CD14-positive monocyte (primary cell): Measurements from ENCODE around the gene ARHGAP21. TPM values are rescaled to one million over a fixed set of nuclear protein-coding genes. Genes with fewer than 3 reads are reported as not detected.

Source experiments
- DNase-seq, 3 donors: peaks; one replicate each; pipeline ENCODE4 v3.0.0-alpha.2; 2011 to 2022
- H2AFZ ChIP-seq: 2 replicates; pipeline ENCODE4 v1.6.0; 2012; ENCODE audit warnings: mild to moderate bottlenecking, low read depth, low read length, inconsistent platforms; ENCODE audit not compliant: insufficient read depth, poor library complexity, severe bottlenecking
- H3K27ac ChIP-seq, 2 donors: 1 replicate in 1 of 2; 2 replicates in 1 of 2; pipeline ENCODE4 v1.5.1; 2012 to 2013; ENCODE audit warnings: low read length in 2 of 2, control low read depth in 1 of 2, inconsistent platforms in 1 of 2, low read depth in 1 of 2, mild to moderate bottlenecking in 1 of 2
- H3K27me3 ChIP-seq, 2 donors: one replicate each; pipeline versions ENCODE4 v1.6.0 to v1.6.1; 2011 to 2013; ENCODE audit warnings: low read length in 2 of 2; ENCODE audit not compliant: control insufficient read depth in 2 of 2, insufficient read depth in 2 of 2
- H3K36me3 ChIP-seq, 2 donors: replicated peaks in 1 of 2; 1 replicate in 1 of 2; 2 replicates in 1 of 2; pipeline versions ENCODE4 v1.5.1 to v1.6.1; 2012 to 2013; ENCODE audit warnings: low read length in 2 of 2, control low read depth in 1 of 2, inconsistent platforms in 1 of 2, mild to moderate bottlenecking in 1 of 2; ENCODE audit not compliant: insufficient read depth in 2 of 2, control insufficient read depth in 1 of 2
- H3K4me1 ChIP-seq, 2 donors: 1 replicate in 1 of 2; 2 replicates in 1 of 2; pipeline versions ENCODE4 v1.5.1 to v1.6.1; 2012 to 2013; ENCODE audit warnings: low read length in 2 of 2, control low read depth in 1 of 2, inconsistent platforms in 1 of 2, mild to moderate bottlenecking in 1 of 2, moderate library complexity in 1 of 2; ENCODE audit not compliant: insufficient read depth in 2 of 2, control insufficient read depth in 1 of 2
- H3K4me2 ChIP-seq: replicated peaks from 2 replicates; pipeline ENCODE3; 2012; ENCODE audit warnings: low read length, moderate library complexity, mild to moderate bottlenecking; ENCODE audit not compliant: poor library complexity, severe bottlenecking; ENCODE audit errors: extremely low read depth
- H3K4me3 ChIP-seq, 3 experiments: fragments of 200-600 bp in 1 of 3; sonication (generic) in 1 of 3; replicated peaks in 1 of 3; 1 replicate in 2 of 3; 2 replicates in 1 of 3; pipeline ENCODE4 v1.5.1; 2011 to 2013; ENCODE audit warnings: low read length in 3 of 3, mild to moderate bottlenecking in 3 of 3, control low read depth in 2 of 3, low read depth in 2 of 3, inconsistent platforms in 1 of 3, moderate library complexity in 1 of 3
- H3K79me2 ChIP-seq: 2 replicates; pipeline ENCODE4 v1.6.0; 2012; ENCODE audit warnings: mild to moderate bottlenecking, control low read depth, inconsistent platforms, low read length, moderate library complexity; ENCODE audit not compliant: insufficient read depth
- H3K9ac ChIP-seq: 2 replicates; pipeline ENCODE4 v1.6.0; 2017; ENCODE audit warnings: low read length, mild to moderate bottlenecking; ENCODE audit not compliant: insufficient read depth, poor library complexity, severe bottlenecking
- H3K9me3 ChIP-seq, 2 donors: replicated peaks in 1 of 2; 1 replicate in 1 of 2; 2 replicates in 1 of 2; pipeline versions ENCODE4 v1.5.1 to v1.6.1; 2012 to 2013; ENCODE audit warnings: low read length in 2 of 2, control low read depth in 1 of 2; ENCODE audit not compliant: control insufficient read depth in 1 of 2, insufficient read depth in 1 of 2
- H4K20me1 ChIP-seq: 2 replicates; pipeline ENCODE4 v1.6.0; 2012; ENCODE audit warnings: mild to moderate bottlenecking, low read length, control low read depth, moderate library complexity; ENCODE audit not compliant: insufficient read depth
- H3K27ac Mint-ChIP-seq, 7 donors: one replicate each; pipeline ENCODE4 v1.8.0; 2020; ENCODE audit warnings: mild to moderate bottlenecking in 7 of 7, mixed read lengths in 7 of 7, moderate library complexity in 6 of 7, inconsistent platforms in 2 of 7
- H3K27me3 Mint-ChIP-seq, 3 donors: one replicate each; pipeline ENCODE4 v1.8.0; 2021 to 2022; ENCODE audit warnings: low read depth in 3 of 3, mild to moderate bottlenecking in 3 of 3, mixed read lengths in 3 of 3, moderate library complexity in 3 of 3, inconsistent platforms in 1 of 3
- H3K36me3 Mint-ChIP-seq, 2 donors: one replicate each; pipeline ENCODE4 v1.8.0; 2020; ENCODE audit warnings: mixed read lengths in 2 of 2, inconsistent platforms in 1 of 2, mild to moderate bottlenecking in 1 of 2
- H3K4me1 Mint-ChIP-seq: one replicate; pipeline ENCODE4 v1.8.0; 2020; ENCODE audit warnings: mild to moderate bottlenecking, mixed read lengths
- H3K4me3 Mint-ChIP-seq, 2 donors: one replicate each; pipeline ENCODE4 v1.8.0; 2020; ENCODE audit warnings: mild to moderate bottlenecking in 2 of 2, mixed read lengths in 2 of 2, moderate library complexity in 1 of 2
- H3K9me3 Mint-ChIP-seq, 7 donors: one replicate each; pipeline ENCODE4 v1.8.0; 2020 to 2022; ENCODE audit warnings: mixed read lengths in 7 of 7, mild to moderate bottlenecking in 6 of 7, moderate library complexity in 6 of 7, inconsistent platforms in 2 of 7
- CTCF ChIP-seq: fragments of 200-600 bp; IDR thresholded peaks from one replicate; pipeline ENCODE4 v1.8.0; 2022; ENCODE audit warnings: antibody characterized with exemption, mild to moderate bottlenecking
- WGBS: methylation state at CpG from one replicate; pipeline ENCODE4 v1.1.5; 2013; ENCODE audit warnings: missing lambda C conversion rate; ENCODE audit not compliant: insufficient coverage; 5-methylcytosine and 5-hydroxymethylcytosine counted together
- intact Hi-C, 2 donors: fragments of 100-400 bp; cut with micrococcal nuclease; formaldehyde crosslinking; loops; one replicate each; pipeline versions ENCODE4 v1.15.0 to v1.15.1; 2023
- polyA plus RNA-seq, 3 donors: library from polyadenylated mRNA; depleted of rRNA in 1 of 3; unstranded in 2 of 3; stranded (reverse) in 1 of 3; fragments of 300-500 nt in 2 of 3; fragments of >200 nt in 1 of 3; fragmentation: Illumina TruSeq in 2 of 3; gene quantifications; 1 replicate in 2 of 3; 2 replicates in 1 of 3; pipeline ENCODE4 v1.2.3, GENCODE V29; 2012 to 2021

Gene ARHGAP21
- polyA plus RNA-seq, 3 donors: 2.1 to 20.0 (median 3.4) TPM

- H3K9ac ChIP-seq: no peak overlapping the region
- peaks cover 0 to 4% (median 2%) of the 10 kb centered on the region in 7 donors for H3K9me3 Mint-ChIP-seq
- H3K27ac ChIP-seq: no peak overlapping the region
- H3K4me3 Mint-ChIP-seq: no peak overlapping the region
- no peak for DNase-seq
- no peak overlapping the region for H3K4me3 ChIP-seq
- H3K27me3 ChIP-seq: no peaks in the 10 kb centered on the region
- H2AFZ ChIP-seq: no peak overlapping the region
- no peaks in the 10 kb centered on the region for H4K20me1 ChIP-seq
- H3K79me2 ChIP-seq: no peaks in the 10 kb centered on the region
- WGBS: no CpG with 5 or more reads among the region's 4 CpGs
- no peaks in the 10 kb centered on the region for H3K9me3 ChIP-seq
- H3K27me3 Mint-ChIP-seq: no peaks in the 10 kb centered on the region
- TF ChIP-seq CTCF: no peak
- H3K36me3 Mint-ChIP-seq: peaks cover 4 to 14% of the 10 kb centered on the region in 2 donors
- H3K4me1 Mint-ChIP-seq: no peaks in the 10 kb centered on the region
- H3K4me2 ChIP-seq: no peak overlapping the region
- intact Hi-C loops: no loop called here
- no peaks in the 10 kb centered on the region for H3K4me1 ChIP-seq
- H3K27ac Mint-ChIP-seq: no peak overlapping the region
- no peaks in the 10 kb centered on the region for H3K36me3 ChIP-seq
Measured at GRCh38 chr10:24652381-24652957, 71.2 kb downstream of the ARHGAP21 start.

GRCh38 chr10:24651923-24652322 lies 71.8 kb downstream of the ARHGAP21 start:
- TF ChIP-seq CTCF: no peak
- H3K27me3 ChIP-seq: no peaks in the 10 kb centered on the region
- no peak overlapping the region for H3K4me2 ChIP-seq
- no CpG with 5 or more reads among the region's 2 CpGs for WGBS
- intact Hi-C loops: no loop called here
- peaks cover 2% of the 10 kb centered on the region for H3K4me1 Mint-ChIP-seq
- H3K79me2 ChIP-seq: no peaks in the 10 kb centered on the region
- H3K27ac Mint-ChIP-seq: no peak overlapping the region
- H3K27me3 Mint-ChIP-seq: no peaks in the 10 kb centered on the region
- no peaks in the 10 kb centered on the region for H3K9me3 ChIP-seq
- H3K4me1 ChIP-seq: no peaks in the 10 kb centered on the region
- no peak for DNase-seq
- H3K4me3 Mint-ChIP-seq: no peak overlapping the region
- no peak overlapping the region for H3K9ac ChIP-seq
- H3K36me3 ChIP-seq: no peaks in the 10 kb centered on the region
- peaks cover 4 to 14% of the 10 kb centered on the region in 2 donors for H3K36me3 Mint-ChIP-seq
- H4K20me1 ChIP-seq: no peaks in the 10 kb centered on the region
- no peak overlapping the region for H3K27ac ChIP-seq
- H3K4me3 ChIP-seq: no peak overlapping the region
- no peak overlapping the region for H2AFZ ChIP-seq
- peaks cover 0 to 4% (median 2%) of the 10 kb centered on the region in 7 donors for H3K9me3 Mint-ChIP-seq
